ENCODE data around the gene EXOC6B.

GRCh38 chr2:72340665-72341064 is 485.2 kb downstream of the EXOC6B start:
- TF ChIP-seq EZH2 (IDR thresholded peaks at IDR 0.05) = no peak
- no peak for TF ChIP-seq POLR2AphosphoS5 (IDR thresholded peaks at IDR 0.05; ENCODE audit: borderline replicate concordance, low read depth, low read length)

Measured in SK-N-MC (cell line).